ENCODE measurements around the gene OR2Y1. TPM values are rescaled to one million over a fixed set of nuclear protein-coding genes. Genes with fewer than 3 reads are reported as not detected.

OR2Y1 gene
- total RNA-seq, 2 donors from 2014 or later, result not detected

GRCh38 chr5:180779985-180780610 is 40.2 kb upstream of the OR2Y1 start:
- H3K4me3 Mint-ChIP-seq, result no peak overlapping the region

GRCh38 chr5:180777475-180777874 is 37.6 kb upstream of the OR2Y1 start:
- Histone ChIP-seq H3K4me1 (ENCODE audit: control insufficient read depth, insufficient read depth, low read length) (no peaks in the 10 kb centered on the region), H3K27me3 (ENCODE audit: control insufficient read depth, insufficient read depth, low read length, poor library complexity, severe bottlenecking) (no peaks in the 10 kb centered on the region), H3K27ac (ENCODE audit: low read depth, low read length) (no peak overlapping the region), H3K36me3 (ENCODE audit: control insufficient read depth, insufficient read depth, low read length) (no peaks in the 10 kb centered on the region), H3K9me3 (ENCODE audit: control insufficient read depth, low read length) (peaks cover 10% of the 10 kb centered on the region), H3K4me3 (ENCODE audit: low read length) (no peak overlapping the region), H3K9ac (ENCODE audit: extremely low read depth, low read length, poor library complexity, severe bottlenecking) (no peak overlapping the region)
- peaks cover 3% of the 10 kb centered on the region for H3K36me3 Mint-ChIP-seq (ENCODE audit: low read depth)
- H3K27ac Mint-ChIP-seq, result no peak overlapping the region
- DNase-seq, result no peak
- H3K4me3 Mint-ChIP-seq, result no peak overlapping the region
- TF ChIP-seq, protein P1, sequence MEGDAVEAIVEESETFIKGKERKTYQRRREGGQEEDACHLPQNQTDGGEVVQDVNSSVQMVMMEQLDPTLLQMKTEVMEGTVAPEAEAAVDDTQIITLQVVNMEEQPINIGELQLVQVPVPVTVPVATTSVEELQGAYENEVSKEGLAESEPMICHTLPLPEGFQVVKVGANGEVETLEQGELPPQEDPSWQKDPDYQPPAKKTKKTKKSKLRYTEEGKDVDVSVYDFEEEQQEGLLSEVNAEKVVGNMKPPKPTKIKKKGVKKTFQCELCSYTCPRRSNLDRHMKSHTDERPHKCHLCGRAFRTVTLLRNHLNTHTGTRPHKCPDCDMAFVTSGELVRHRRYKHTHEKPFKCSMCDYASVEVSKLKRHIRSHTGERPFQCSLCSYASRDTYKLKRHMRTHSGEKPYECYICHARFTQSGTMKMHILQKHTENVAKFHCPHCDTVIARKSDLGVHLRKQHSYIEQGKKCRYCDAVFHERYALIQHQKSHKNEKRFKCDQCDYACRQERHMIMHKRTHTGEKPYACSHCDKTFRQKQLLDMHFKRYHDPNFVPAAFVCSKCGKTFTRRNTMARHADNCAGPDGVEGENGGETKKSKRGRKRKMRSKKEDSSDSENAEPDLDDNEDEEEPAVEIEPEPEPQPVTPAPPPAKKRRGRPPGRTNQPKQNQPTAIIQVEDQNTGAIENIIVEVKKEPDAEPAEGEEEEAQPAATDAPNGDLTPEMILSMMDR (conservative IDR thresholded peaks at IDR 0.05), result no peak
- H3K4me1 Mint-ChIP-seq, result no peaks in the 10 kb centered on the region
- H3K27me3 Mint-ChIP-seq (ENCODE audit: insufficient read depth), result peaks cover 13% of the 10 kb centered on the region
- 91 to 100% methylated on average over 1 of the region's 1 CpG for whole genome bisulfite sequencing, 2 experiments (ENCODE audit: insufficient coverage in 1 of 2, insufficient read length in 1 of 2)
- peaks cover 24% of the 10 kb centered on the region for H3K9me3 Mint-ChIP-seq

More at GRCh38 chr5:180779985-180780610, 40.2 kb upstream of the OR2Y1 start:
- Histone ChIP-seq H3K9ac (ENCODE audit: extremely low read depth, low read length, poor library complexity, severe bottlenecking) (no peak overlapping the region), H3K27ac (ENCODE audit: low read depth, low read length) (no peak overlapping the region), H3K9me3 (ENCODE audit: control insufficient read depth, low read length) (peaks cover 10% of the 10 kb centered on the region), H3K4me3 (ENCODE audit: low read length) (no peak overlapping the region), H3K36me3 (ENCODE audit: control insufficient read depth, insufficient read depth, low read length) (no peaks in the 10 kb centered on the region), H3K27me3 (ENCODE audit: control insufficient read depth, insufficient read depth, low read length, poor library complexity, severe bottlenecking) (no peaks in the 10 kb centered on the region), H3K4me1 (ENCODE audit: control insufficient read depth, insufficient read depth, low read length) (no peaks in the 10 kb centered on the region)
- 81 to 83% methylated on average over 9 to 10 of the region's 10 CpGs for WGBS, 2 experiments (ENCODE audit: insufficient coverage in 1 of 2, insufficient read length in 1 of 2)
- H3K27ac Mint-ChIP-seq, result no peak overlapping the region
- peaks cover 7% of the 10 kb centered on the region for H3K27me3 Mint-ChIP-seq (ENCODE audit: insufficient read depth)
- peaks cover under 1% of the 10 kb centered on the region for H3K4me1 Mint-ChIP-seq
- TF ChIP-seq, protein P1 (conservative IDR thresholded peaks at IDR 0.05), result no peak
- H3K36me3 Mint-ChIP-seq (ENCODE audit: low read depth), result peaks cover 3% of the 10 kb centered on the region
- no peak for DNase-seq
- H3K9me3 Mint-ChIP-seq, result peaks cover 8% of the 10 kb centered on the region

- TF ChIP-seq, protein P1 (conservative IDR thresholded peaks at IDR 0.05), result no peak
Measured at GRCh38 chr5:180776376-180776775, 36.5 kb upstream of the OR2Y1 start.

More at GRCh38 chr5:180776376-180776775, 36.5 kb upstream of the OR2Y1 start:
- Histone ChIP-seq H3K9ac (ENCODE audit: extremely low read depth, low read length, poor library complexity, severe bottlenecking) (no peak overlapping the region), H3K4me3 (ENCODE audit: low read length) (no peak overlapping the region), H3K36me3 (ENCODE audit: control insufficient read depth, insufficient read depth, low read length) (no peaks in the 10 kb centered on the region), H3K27me3 (ENCODE audit: control insufficient read depth, insufficient read depth, low read length, poor library complexity, severe bottlenecking) (no peaks in the 10 kb centered on the region), H3K27ac (ENCODE audit: low read depth, low read length) (no peak overlapping the region), H3K4me1 (ENCODE audit: control insufficient read depth, insufficient read depth, low read length) (no peaks in the 10 kb centered on the region), H3K9me3 (ENCODE audit: control insufficient read depth, low read length) (peaks cover 1% of the 10 kb centered on the region)
- Mint-ChIP-seq H3K36me3 (ENCODE audit: low read depth) (peaks cover 1% of the 10 kb centered on the region), H3K27me3 (ENCODE audit: insufficient read depth) (peaks cover 8% of the 10 kb centered on the region), H3K4me3 (no peak overlapping the region), H3K4me1 (no peaks in the 10 kb centered on the region), H3K27ac (no peak overlapping the region), H3K9me3 (peaks cover 25% of the 10 kb centered on the region)
- WGBS, 2 experiments (ENCODE audit: insufficient coverage in 1 of 2, insufficient read length in 1 of 2), result 83% methylated on average over 1 of the region's 1 CpG; no CpG with 5 or more reads in 1 of the 2 experiments
- no peak for DNase-seq

Data from endodermal cell (in vitro differentiated cells).